ENCODE results near the gene C9orf57. TPM values are rescaled to one million over a fixed set of nuclear protein-coding genes. Genes with fewer than 3 reads are reported as not detected.

Gene C9orf57
- total and polyA plus RNA-seq, 7 experiments from 2014 or later = not detected

- intact Hi-C loops (cut with micrococcal nuclease) = no loop called here
- peak; percentile 53 for ATAC-seq
- DNase-seq = no peak
- POLR2A ChIA-PET = no interaction called here
- Histone ChIP-seq H3K27ac (ENCODE audit: low read depth, low read length) (no peak overlapping the region), H3K36me3 (ENCODE audit: control insufficient read depth in 2 of 3, insufficient read depth in 3 of 3, low read length in 3 of 3) (no peaks in the 10 kb centered on the region), H3K4me3 (ENCODE audit: low read length) (no peak overlapping the region), H3K27me3 (ENCODE audit: control insufficient read depth in 2 of 2, insufficient read depth in 2 of 2, low read length in 2 of 2) (no peaks in the 10 kb centered on the region), H3K4me1 (ENCODE audit: control insufficient read depth in 2 of 2, insufficient read depth in 2 of 2, low read length in 2 of 2) (peaks cover 0 to 3% of the 10 kb centered on the region in 2 donors), H3K9me3 (ENCODE audit: control insufficient read depth in 2 of 3, low read length in 3 of 3) (no peaks in the 10 kb centered on the region)
- Mint-ChIP-seq H3K27me3 (peaks cover 4 to 22% (median 6%) of the 10 kb centered on the region in 5 donors), H3K27ac (no peak overlapping the region), H3K36me3 (no peaks in the 10 kb centered on the region), H3K9me3 (no peaks in the 10 kb centered on the region), H3K4me3 (no peak overlapping the region), H3K4me1 (peaks cover 0 to 7% (median 4%) of the 10 kb centered on the region in 7 donors)
- CTCF ChIA-PET = no interaction called here
These were observed 18.6 kb downstream of the C9orf57 start for GRCh38 chr9:72041775-72042194.

GRCh38 chr9:72041369-72041768 is 19.0 kb downstream of the C9orf57 start:
- no peaks in the 10 kb centered on the region for H3K36me3 ChIP-seq (ENCODE audit: control insufficient read depth in 2 of 3, insufficient read depth in 3 of 3, low read length in 3 of 3)
- ATAC-seq (no peak), DNase-seq (no peak)
- peaks cover 4 to 22% (median 6%) of the 10 kb centered on the region in 5 donors for H3K27me3 Mint-ChIP-seq
- no peaks in the 10 kb centered on the region for H3K27me3 ChIP-seq (ENCODE audit: control insufficient read depth in 2 of 2, insufficient read depth in 2 of 2, low read length in 2 of 2)
- H3K9me3 Mint-ChIP-seq = no peaks in the 10 kb centered on the region
- intact Hi-C loops (cut with micrococcal nuclease) = no loop called here
- no peaks in the 10 kb centered on the region for H3K36me3 Mint-ChIP-seq
- H3K9me3 ChIP-seq (ENCODE audit: control insufficient read depth in 2 of 3, low read length in 3 of 3) = no peaks in the 10 kb centered on the region
- POLR2A ChIA-PET = no interaction called here
- CTCF ChIA-PET = no interaction called here
- peaks cover 0 to 3% of the 10 kb centered on the region in 2 donors for H3K4me1 ChIP-seq (ENCODE audit: control insufficient read depth in 2 of 2, insufficient read depth in 2 of 2, low read length in 2 of 2)
- no peak overlapping the region for H3K4me3 ChIP-seq (ENCODE audit: low read length)
- H3K27ac Mint-ChIP-seq = no peak overlapping the region
- H3K4me3 Mint-ChIP-seq = no peak overlapping the region
- H3K4me1 Mint-ChIP-seq = peaks cover 0 to 7% (median 4%) of the 10 kb centered on the region in 7 donors
- H3K27ac ChIP-seq (ENCODE audit: low read depth, low read length) = no peak overlapping the region

DNA sequence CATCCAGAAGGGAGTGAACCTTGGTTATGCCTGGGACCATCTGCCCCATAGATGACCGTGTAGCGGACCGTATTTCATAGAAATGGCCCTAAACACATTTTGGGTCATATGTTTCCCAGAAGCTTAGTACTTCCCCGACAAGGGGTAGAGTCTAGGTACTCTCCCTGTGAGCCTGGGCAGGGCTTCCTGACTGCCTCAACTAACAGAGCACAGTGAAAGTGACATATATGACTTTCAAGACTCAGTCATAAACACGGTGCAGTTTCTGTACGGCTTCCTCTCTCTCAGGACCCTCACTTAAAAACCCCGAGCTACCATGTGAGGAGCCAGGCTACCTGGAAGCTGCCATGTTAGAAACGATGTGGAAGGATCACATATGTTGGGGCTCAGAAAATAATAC is 20.9 kb downstream of the C9orf57 start:
- H3K4me3 Mint-ChIP-seq = no peak overlapping the region
- H3K27me3 Mint-ChIP-seq = peaks cover 4 to 22% (median 6%) of the 10 kb centered on the region in 5 donors

DNA sequence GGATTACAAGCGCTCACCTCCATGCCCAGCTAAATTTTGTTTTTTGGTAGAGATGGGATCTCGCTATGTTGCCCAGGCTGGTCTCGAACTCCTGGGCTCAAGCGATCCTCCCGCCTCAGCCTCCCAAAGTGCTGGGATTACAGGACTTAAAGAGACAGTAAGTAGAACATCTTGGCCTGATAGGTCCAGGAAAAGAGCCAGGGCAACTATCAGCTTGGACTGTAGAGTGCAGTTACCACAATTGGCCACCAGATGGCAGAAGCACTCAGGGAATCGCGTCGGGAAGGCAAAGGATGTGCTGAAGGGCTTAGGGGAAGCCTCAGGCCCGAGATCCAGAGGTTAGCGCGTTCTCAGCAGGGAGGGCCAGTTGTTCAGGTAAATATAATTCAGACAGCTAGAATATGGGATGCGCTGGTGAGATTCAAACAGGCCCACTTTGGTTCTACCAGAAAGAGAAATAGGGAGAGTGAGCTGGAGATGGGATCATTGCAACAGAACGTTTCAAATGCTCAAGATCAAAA is 21.5 kb downstream of the C9orf57 start:
- Histone ChIP-seq H3K4me3 (ENCODE audit: low read length) (no peak overlapping the region), H3K4me1 (ENCODE audit: control insufficient read depth in 2 of 2, insufficient read depth in 2 of 2, low read length in 2 of 2) (peaks cover 0 to 3% of the 10 kb centered on the region in 2 donors), H3K27me3 (ENCODE audit: control insufficient read depth in 2 of 2, insufficient read depth in 2 of 2, low read length in 2 of 2) (no peaks in the 10 kb centered on the region), H3K9me3 (ENCODE audit: control insufficient read depth in 2 of 3, low read length in 3 of 3) (no peaks in the 10 kb centered on the region), H3K36me3 (ENCODE audit: control insufficient read depth in 2 of 3, insufficient read depth in 3 of 3, low read length in 3 of 3) (no peaks in the 10 kb centered on the region), H3K27ac (ENCODE audit: low read depth, low read length) (no peak overlapping the region)
- Mint-ChIP-seq H3K36me3 (no peaks in the 10 kb centered on the region), H3K27ac (no peak overlapping the region), H3K4me1 (peaks cover 0 to 7% (median 4%) of the 10 kb centered on the region in 7 donors), H3K4me3 (peak overlapping the region in 1 of 10 donors; percentile 66), H3K27me3 (peaks cover 4 to 22% (median 6%) of the 10 kb centered on the region in 5 donors), H3K9me3 (no peaks in the 10 kb centered on the region)
- peak; percentile 15 to 59 (median 41) for DNase-seq
- CTCF ChIA-PET = interaction anchor here (0.6 to 2.2 kb wide), 12 partner anchors 9 to 988 kb away, joined by 3 to 9 read pairs (median 3); no protein-coding TSS in a partner anchor
- intact Hi-C loops (cut with micrococcal nuclease) = loop anchor here (1.0 to 5.0 kb wide), 6 partner anchors 233 to 1143 kb away; no protein-coding TSS in a partner anchor
- peak; percentile 76 for ATAC-seq
- POLR2A ChIA-PET = no interaction called here

More for the DNA sequence above, 20.9 kb downstream of the C9orf57 start:
- no peaks in the 10 kb centered on the region for H3K9me3 ChIP-seq (ENCODE audit: control insufficient read depth in 2 of 3, low read length in 3 of 3)
- DNase-seq (no peak), ATAC-seq (no peak)
- ChIA-PET CTCF (interaction anchor here (0.6 to 2.2 kb wide), 12 partner anchors 8 to 987 kb away, joined by 3 to 9 read pairs (median 3); no protein-coding TSS in a partner anchor), POLR2A (no interaction called here)
- Mint-ChIP-seq H3K4me1 (peaks cover 0 to 7% (median 4%) of the 10 kb centered on the region in 7 donors), H3K9me3 (no peaks in the 10 kb centered on the region), H3K27ac (no peak overlapping the region), H3K36me3 (no peaks in the 10 kb centered on the region)
- intact Hi-C loops (cut with micrococcal nuclease) = loop anchor here (1.0 to 5.0 kb wide), 6 partner anchors 233 to 1143 kb away; no protein-coding TSS in a partner anchor
- H3K36me3 ChIP-seq (ENCODE audit: control insufficient read depth in 2 of 3, insufficient read depth in 3 of 3, low read length in 3 of 3) = no peaks in the 10 kb centered on the region
- H3K27ac ChIP-seq (ENCODE audit: low read depth, low read length) = no peak overlapping the region
- H3K4me1 ChIP-seq (ENCODE audit: control insufficient read depth in 2 of 2, insufficient read depth in 2 of 2, low read length in 2 of 2) = peaks cover 0 to 3% of the 10 kb centered on the region in 2 donors
- no peak overlapping the region for H3K4me3 ChIP-seq (ENCODE audit: low read length)
- no peaks in the 10 kb centered on the region for H3K27me3 ChIP-seq (ENCODE audit: control insufficient read depth in 2 of 2, insufficient read depth in 2 of 2, low read length in 2 of 2)

DNA sequence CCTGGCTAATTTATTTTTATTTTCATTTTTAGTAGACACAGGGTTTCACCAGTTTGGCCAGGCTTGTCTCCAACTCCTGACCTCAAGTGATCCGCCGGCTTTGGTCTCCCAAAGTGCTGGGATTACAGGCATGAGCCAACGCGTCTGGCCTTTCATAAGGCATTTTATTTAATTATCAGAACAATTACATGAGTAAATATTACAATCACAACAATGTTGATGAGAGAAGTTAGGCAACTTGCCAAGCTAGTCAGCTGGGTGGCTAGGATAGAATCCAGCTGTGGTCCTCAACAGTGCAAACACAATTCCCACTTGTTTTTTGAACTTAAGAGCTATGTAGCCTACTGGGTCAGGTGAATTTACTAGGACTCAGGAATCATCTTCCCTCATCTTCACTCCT is 22.0 kb downstream of the C9orf57 start:
- no peak overlapping the region for H3K4me3 Mint-ChIP-seq
- no peaks in the 10 kb centered on the region for H3K9me3 Mint-ChIP-seq
- CTCF ChIA-PET = interaction anchor here (1.0 to 2.2 kb wide), 10 partner anchors 8 to 988 kb away, joined by 3 to 9 read pairs (median 4); no protein-coding TSS in a partner anchor
- intact Hi-C loops (cut with micrococcal nuclease) = loop anchor here in 1 of 2 donors (5.0 kb wide), 1 partner anchor 1144 kb away; no protein-coding TSS in a partner anchor
- Histone ChIP-seq H3K27me3 (ENCODE audit: control insufficient read depth in 2 of 2, insufficient read depth in 2 of 2, low read length in 2 of 2) (no peaks in the 10 kb centered on the region), H3K9me3 (ENCODE audit: control insufficient read depth in 2 of 3, low read length in 3 of 3) (no peaks in the 10 kb centered on the region), H3K36me3 (ENCODE audit: control insufficient read depth in 2 of 3, insufficient read depth in 3 of 3, low read length in 3 of 3) (no peaks in the 10 kb centered on the region), H3K4me3 (ENCODE audit: low read length) (no peak overlapping the region), H3K27ac (ENCODE audit: low read depth, low read length) (no peak overlapping the region), H3K4me1 (ENCODE audit: control insufficient read depth in 2 of 2, insufficient read depth in 2 of 2, low read length in 2 of 2) (peaks cover 0 to 3% of the 10 kb centered on the region in 2 donors)
- DNase-seq (no peak), ATAC-seq (no peak)
- peaks cover 4 to 21% (median 6%) of the 10 kb centered on the region in 5 donors for H3K27me3 Mint-ChIP-seq
- H3K4me1 Mint-ChIP-seq = peaks cover 0 to 7% (median 4%) of the 10 kb centered on the region in 7 donors
- H3K36me3 Mint-ChIP-seq = no peaks in the 10 kb centered on the region
- POLR2A ChIA-PET = no interaction called here
- H3K27ac Mint-ChIP-seq = no peak overlapping the region

GRCh38 chr9:72037571-72037970 is 22.8 kb downstream of the C9orf57 start:
- no peak overlapping the region for H3K27ac Mint-ChIP-seq
- peaks cover 0 to 7% (median 4%) of the 10 kb centered on the region in 7 donors for H3K4me1 Mint-ChIP-seq
- intact Hi-C loops (cut with micrococcal nuclease) = loop anchor here in 1 of 2 donors (5.0 kb wide), 1 partner anchor 1145 kb away; no protein-coding TSS in a partner anchor
- Histone ChIP-seq H3K9me3 (ENCODE audit: control insufficient read depth in 2 of 3, low read length in 3 of 3) (no peaks in the 10 kb centered on the region), H3K4me1 (ENCODE audit: control insufficient read depth in 2 of 2, insufficient read depth in 2 of 2, low read length in 2 of 2) (peaks cover 0 to 3% of the 10 kb centered on the region in 2 donors), H3K4me3 (ENCODE audit: low read length) (no peak overlapping the region), H3K27me3 (ENCODE audit: control insufficient read depth in 2 of 2, insufficient read depth in 2 of 2, low read length in 2 of 2) (no peaks in the 10 kb centered on the region), H3K27ac (ENCODE audit: low read depth, low read length) (no peak overlapping the region), H3K36me3 (ENCODE audit: control insufficient read depth in 2 of 3, insufficient read depth in 3 of 3, low read length in 3 of 3) (no peaks in the 10 kb centered on the region)
- no peaks in the 10 kb centered on the region for H3K36me3 Mint-ChIP-seq
- no peak overlapping the region for H3K4me3 Mint-ChIP-seq
- no peaks in the 10 kb centered on the region for H3K9me3 Mint-ChIP-seq
- CTCF ChIA-PET = no interaction called here
- POLR2A ChIA-PET = no interaction called here
- peaks cover under 1 to 13% (median 6%) of the 10 kb centered on the region in 5 donors for H3K27me3 Mint-ChIP-seq
- no peak for DNase-seq
- ATAC-seq = no peak

All from naive thymus-derived CD4-positive, alpha-beta T cell (primary cell).